Measurements from ENCODE around the gene GLRX2.

DNA sequence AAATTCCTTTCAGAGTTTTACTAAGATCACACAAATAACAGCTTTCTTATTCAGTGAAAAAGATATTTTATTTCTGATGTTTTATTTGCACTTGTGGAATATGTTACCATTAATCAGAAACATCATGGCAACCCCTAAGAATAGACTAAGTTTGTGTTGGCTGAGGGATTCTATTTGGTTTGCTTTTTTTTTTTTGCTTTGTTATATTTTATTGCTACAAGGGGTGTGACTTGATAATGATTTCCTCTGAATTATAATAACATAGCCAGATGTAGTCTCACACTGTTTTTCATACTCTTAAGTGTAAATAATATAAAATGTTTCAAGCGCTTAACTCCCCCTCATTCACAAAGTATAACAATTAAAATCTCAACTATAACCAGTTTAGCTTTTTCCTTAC, 20.0 kb downstream of the GLRX2 start:
- TF ChIP-seq, protein P1, sequence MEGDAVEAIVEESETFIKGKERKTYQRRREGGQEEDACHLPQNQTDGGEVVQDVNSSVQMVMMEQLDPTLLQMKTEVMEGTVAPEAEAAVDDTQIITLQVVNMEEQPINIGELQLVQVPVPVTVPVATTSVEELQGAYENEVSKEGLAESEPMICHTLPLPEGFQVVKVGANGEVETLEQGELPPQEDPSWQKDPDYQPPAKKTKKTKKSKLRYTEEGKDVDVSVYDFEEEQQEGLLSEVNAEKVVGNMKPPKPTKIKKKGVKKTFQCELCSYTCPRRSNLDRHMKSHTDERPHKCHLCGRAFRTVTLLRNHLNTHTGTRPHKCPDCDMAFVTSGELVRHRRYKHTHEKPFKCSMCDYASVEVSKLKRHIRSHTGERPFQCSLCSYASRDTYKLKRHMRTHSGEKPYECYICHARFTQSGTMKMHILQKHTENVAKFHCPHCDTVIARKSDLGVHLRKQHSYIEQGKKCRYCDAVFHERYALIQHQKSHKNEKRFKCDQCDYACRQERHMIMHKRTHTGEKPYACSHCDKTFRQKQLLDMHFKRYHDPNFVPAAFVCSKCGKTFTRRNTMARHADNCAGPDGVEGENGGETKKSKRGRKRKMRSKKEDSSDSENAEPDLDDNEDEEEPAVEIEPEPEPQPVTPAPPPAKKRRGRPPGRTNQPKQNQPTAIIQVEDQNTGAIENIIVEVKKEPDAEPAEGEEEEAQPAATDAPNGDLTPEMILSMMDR (IDR thresholded peaks at IDR 0.05) = no peak
- TF ChIP-seq POLR2A (IDR thresholded peaks at IDR 0.05) = no peak

Measured in testis (tissue), 2 donors.